Femur (tissue), 1 donor: ENCODE data around the gene MYO15A.
A peak's percentile ranks its signal among the peaks of the same experiment; 100 is the strongest.

Source experiments
- DNase-seq: peaks from one replicate; pipeline ENCODE4 v3.0.0-alpha.2; 2017

The MYO15A gene

DNA sequence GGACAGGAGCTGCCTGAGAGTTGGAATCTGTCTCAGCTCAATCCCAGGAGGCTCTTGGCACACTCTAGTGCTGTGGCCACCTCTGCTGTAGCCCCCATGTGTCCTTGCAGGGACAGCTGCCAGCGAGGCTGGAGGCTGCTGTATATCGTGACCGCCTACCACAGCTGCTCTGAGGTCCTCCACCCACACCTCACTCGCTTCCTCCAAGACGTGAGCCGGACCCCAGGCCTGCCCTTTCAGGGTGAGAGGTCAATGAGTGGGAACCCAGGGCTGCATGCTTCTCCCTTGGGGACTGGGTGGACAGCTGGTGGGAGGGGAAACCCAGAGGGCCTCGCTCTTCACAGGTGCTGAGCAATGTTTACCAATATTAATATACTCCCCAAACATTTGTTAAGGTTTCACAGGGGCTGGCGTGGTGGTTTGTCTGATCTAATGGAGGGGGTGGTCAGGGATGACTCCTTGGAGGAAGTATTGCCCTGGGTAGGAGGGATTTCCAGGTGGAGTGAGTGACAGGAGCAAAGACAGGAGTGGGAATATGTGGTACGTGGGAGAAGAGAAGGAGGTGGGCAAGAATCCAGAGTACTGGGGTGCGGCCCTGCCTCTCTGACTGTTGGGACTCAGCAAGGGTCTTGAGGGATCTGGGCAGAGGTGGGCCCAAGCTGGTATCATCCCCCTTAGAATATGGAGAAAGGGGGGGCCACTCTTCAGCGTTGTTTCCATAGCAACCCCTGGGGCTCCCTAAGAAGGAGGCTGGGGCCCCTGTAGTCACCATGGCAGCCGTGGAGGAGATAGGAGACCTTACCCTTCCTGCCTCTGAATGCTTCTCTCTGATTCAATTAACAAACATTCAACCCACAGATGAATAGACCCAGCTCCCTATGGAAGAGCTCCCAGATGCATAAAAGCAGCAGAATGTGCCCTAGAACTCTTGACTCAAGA is 52.9 kb downstream of the MYO15A start:
- DNase-seq: no peak

GRCh38 chr17:18163547-18163946 is 55.0 kb downstream of the MYO15A start:
- DNase-seq: no peak

- DNase-seq: no peak
Measured at GRCh38 chr17:18166894-18167293, 58.3 kb downstream of the MYO15A start.

- DNase-seq: no peak
Measured at GRCh38 chr17:18167421-18167820, 58.9 kb downstream of the MYO15A start.

GRCh38 chr17:18172531-18173278 is 64.1 kb downstream of the MYO15A start:
- no peak for DNase-seq

DNA sequence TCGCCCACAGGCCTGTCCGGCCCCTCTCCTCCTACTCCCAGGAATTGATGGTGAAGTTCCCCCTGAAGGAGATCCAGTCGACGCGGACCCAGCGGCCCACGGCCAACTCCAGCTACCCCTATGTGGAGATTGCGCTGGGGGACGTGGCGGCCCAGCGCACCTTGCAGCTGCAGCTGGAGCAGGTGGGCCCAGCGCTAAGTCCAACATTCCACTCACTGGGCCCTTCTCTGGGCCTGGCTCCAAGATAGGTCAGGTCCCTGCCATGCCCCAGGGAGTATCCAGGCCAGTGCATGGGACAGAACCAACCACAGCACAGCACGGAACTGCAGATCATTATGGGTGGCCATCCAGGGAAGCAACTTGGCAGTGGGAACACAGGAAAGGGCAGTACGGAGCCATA is 65.2 kb downstream of the MYO15A start:
- DNase-seq: no peak

DNA sequence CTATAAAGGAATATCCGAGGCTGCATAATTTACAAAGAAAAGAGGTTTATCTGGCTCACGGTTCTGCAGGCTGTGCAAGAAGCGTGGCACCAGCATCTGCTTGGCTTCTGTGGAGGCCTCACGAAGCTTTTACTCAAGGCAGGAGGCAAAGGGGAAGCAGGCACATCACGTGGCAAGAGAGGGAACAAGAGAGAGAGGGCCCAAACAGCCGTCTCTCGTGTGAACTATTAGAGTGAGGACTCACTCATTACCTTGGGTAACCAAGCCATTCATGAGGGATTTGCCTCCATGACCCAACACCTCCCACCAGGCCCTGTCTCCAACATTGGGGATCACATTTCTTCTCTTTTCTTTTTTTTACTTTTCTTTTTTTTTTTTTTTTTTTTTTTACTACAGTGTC is 67.6 kb downstream of the MYO15A start:
- DNase-seq: no peak

GRCh38 chr17:18177133-18177532 is 68.6 kb downstream of the MYO15A start:
- DNase-seq: no peak

GRCh38 chr17:18177722-18178121 is 69.2 kb downstream of the MYO15A start:
- no peak for DNase-seq

GRCh38 chr17:18179196-18179595 is 70.6 kb downstream of the MYO15A start:
- no peak for DNase-seq

DNA sequence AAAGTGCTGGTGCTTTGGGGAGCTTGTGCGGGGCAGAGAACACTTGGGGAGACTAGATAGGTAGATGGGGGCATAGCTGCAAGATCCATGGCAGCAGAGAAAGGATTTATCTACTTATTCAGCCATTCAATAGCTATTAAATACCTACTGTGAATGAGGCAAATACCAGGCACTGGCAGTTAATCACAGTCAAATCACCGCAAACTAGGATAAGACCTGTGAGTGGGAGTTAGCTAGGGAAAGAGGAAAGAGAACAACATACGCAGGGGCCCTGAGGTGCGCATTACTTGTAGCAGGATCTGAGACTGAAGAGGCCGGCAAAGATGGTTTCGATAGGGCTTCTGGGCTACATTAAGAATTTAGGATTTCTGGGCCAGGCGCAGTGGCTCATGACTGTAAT is 71.2 kb downstream of the MYO15A start:
- no peak for DNase-seq

GRCh38 chr17:18181358-18181757 is 72.8 kb downstream of the MYO15A start:
- DNase-seq: peak; percentile 69

GRCh38 chr17:18182110-18182977 is 73.8 kb downstream of the MYO15A start:
- no peak for DNase-seq

- DNase-seq: peak; percentile 93
Measured at GRCh38 chr17:18182978-18183333, 74.4 kb downstream of the MYO15A start.

GRCh38 chr17:18183334-18184142 is 75.0 kb downstream of the MYO15A start, which contains the start of gene ALKBH5:
Gene ALKBH5, plus strand, starts transcription at chr17:18183828. Its CDS starts 416 bp downstream, at chr17:18184244.
- DNase-seq: peak; percentile 99

GRCh38 chr17:18184143-18185031 is 75.8 kb downstream of the MYO15A start:
- DNase-seq: peak; percentile 62

- no peak for DNase-seq
Measured at GRCh38 chr17:18185391-18185790, 76.8 kb downstream of the MYO15A start.

- no peak for DNase-seq
Measured at GRCh38 chr17:18185832-18186626, 77.5 kb downstream of the MYO15A start.

GRCh38 chr17:18186627-18186982 is 78.0 kb downstream of the MYO15A start:
- peak; percentile 45 for DNase-seq

DNA sequence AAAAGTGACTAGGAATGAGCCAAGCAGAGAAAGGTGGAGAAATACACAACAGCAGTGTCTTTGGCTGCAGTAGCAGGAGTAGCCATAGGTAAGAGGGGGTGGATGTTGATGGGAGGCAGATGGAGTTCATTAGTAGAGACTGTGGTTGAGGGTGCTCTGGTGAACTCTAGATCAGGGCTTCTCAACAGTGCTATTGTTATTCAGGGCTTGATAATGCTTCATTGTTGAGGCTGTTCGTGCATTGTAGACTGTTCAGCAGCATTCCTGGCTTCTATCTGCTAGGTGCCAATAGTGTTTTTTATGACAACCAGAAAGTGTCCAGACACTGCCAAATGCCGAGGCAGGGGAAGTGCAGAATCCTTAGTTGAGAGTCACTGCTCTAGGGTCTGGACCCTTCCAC is 78.7 kb downstream of the MYO15A start:
- DNase-seq: no peak
